Caco-2 (cell line): ENCODE results near the gene F5. TPM values are rescaled to one million over a fixed set of nuclear protein-coding genes. Genes with fewer than 3 reads are reported as not detected.

Source experiments
- BruUV-seq: library from RNA; stranded (reverse); fragments of 400-500 nt; replicated peaks from 2 replicates; lab custom pipeline; 2021; lab: Mats Ljungman, UMichigan
- CTCF ChIA-PET: fragments of 300-600 bp; sonication (Branson Sonifier 250); formaldehyde crosslinking; loops from one replicate; lab custom pipeline; 2022; ENCODE audit warnings: antibody characterized with exemption; lab: Charles Lee
- POLR2A ChIA-PET: fragments of 300-600 bp; sonication (Branson Sonifier 250); formaldehyde crosslinking; loops from one replicate; lab custom pipeline; 2022; ENCODE audit warnings: antibody characterized with exemption; lab: Charles Lee
- DNase-seq, 2 experiments: peaks; one replicate each; pipeline versions ENCODE4 v3.0.0 to v3.0.0-alpha.2; 2020 to 2022
- H3K27me3 ChIP-seq: replicated peaks from 2 replicates; pipeline ENCODE4 v1.6.0; 2011; ENCODE audit warnings: low read length; ENCODE audit not compliant: control insufficient read depth, insufficient read depth
- H3K36me3 ChIP-seq: 2 replicates; pipeline ENCODE4 v1.5.1; 2011; ENCODE audit warnings: low read length; ENCODE audit not compliant: control insufficient read depth, insufficient read depth
- H3K4me1 ChIP-seq: fragments of 250-450 bp; sonication (Bioruptor Pico); 2 replicates; pipeline ENCODE4 v1.5.1; 2020; ENCODE audit warnings: mild to moderate bottlenecking
- H3K4me3 ChIP-seq: 2 replicates; pipeline ENCODE4 v1.5.1; 2011; ENCODE audit warnings: low read depth, mild to moderate bottlenecking, control low read depth, low read length
- H3K9me3 ChIP-seq: fragments of 250-450 bp; sonication (Bioruptor Pico); 2 replicates; pipeline ENCODE4 v1.5.1; 2020; ENCODE audit warnings: mild to moderate bottlenecking, moderate library complexity
- H3K27ac Mint-ChIP-seq: one replicate; pipeline ENCODE4 v1.8.0; 2022; ENCODE audit warnings: mixed read lengths; ENCODE audit not compliant: unreplicated experiment
- H3K27me3 Mint-ChIP-seq: one replicate; pipeline ENCODE4 v1.8.0; 2022; ENCODE audit warnings: mixed read lengths; ENCODE audit not compliant: insufficient read depth, unreplicated experiment
- H3K36me3 Mint-ChIP-seq: one replicate; pipeline ENCODE4 v1.8.0; 2022; ENCODE audit warnings: mild to moderate bottlenecking, mixed read lengths; ENCODE audit not compliant: insufficient read depth, unreplicated experiment
- H3K4me1 Mint-ChIP-seq: one replicate; pipeline ENCODE4 v1.8.0; 2022; ENCODE audit warnings: low read depth, mixed read lengths; ENCODE audit not compliant: unreplicated experiment
- H3K4me3 Mint-ChIP-seq: one replicate; pipeline ENCODE4 v1.8.0; 2022; ENCODE audit warnings: mild to moderate bottlenecking, moderate library complexity, mixed read lengths; ENCODE audit not compliant: unreplicated experiment
- H3K9me3 Mint-ChIP-seq: one replicate; pipeline ENCODE4 v1.8.0; 2022; ENCODE audit warnings: mixed read lengths; ENCODE audit not compliant: unreplicated experiment
- intact Hi-C: fragments of 100-400 bp; cut with micrococcal nuclease; formaldehyde crosslinking; loops from one replicate; pipeline ENCODE4 v1.10.0; 2022; ENCODE audit not compliant: unreplicated experiment
- total RNA-seq: library from RNA; stranded (reverse); gene quantifications from 2 replicates; pipeline ENCODE4 v1.2.3, GENCODE V29; 2022
- TF ChIP-seq, protein P1 (sequence below), 2 experiments: fragments of 200-600 bp in 1 of 2; IDR thresholded peaks; 1 replicate in 1 of 2; 2 replicates in 1 of 2; pipeline versions ENCODE4 v1.5.1 to v1.8.0; 2011 to 2022; ENCODE audit warnings: antibody characterized with exemption in 1 of 2, control low read depth in 1 of 2, inconsistent platforms in 1 of 2, low read depth in 1 of 2, low read length in 1 of 2, mild to moderate bottlenecking in 1 of 2, moderate library complexity in 1 of 2; ENCODE audit not compliant: insufficient read depth in 1 of 2, severe bottlenecking in 1 of 2, unreplicated experiment in 1 of 2

The F5 gene
- total RNA-seq, 1 experiment from 2014 or later, result 0.50 TPM

DNA sequence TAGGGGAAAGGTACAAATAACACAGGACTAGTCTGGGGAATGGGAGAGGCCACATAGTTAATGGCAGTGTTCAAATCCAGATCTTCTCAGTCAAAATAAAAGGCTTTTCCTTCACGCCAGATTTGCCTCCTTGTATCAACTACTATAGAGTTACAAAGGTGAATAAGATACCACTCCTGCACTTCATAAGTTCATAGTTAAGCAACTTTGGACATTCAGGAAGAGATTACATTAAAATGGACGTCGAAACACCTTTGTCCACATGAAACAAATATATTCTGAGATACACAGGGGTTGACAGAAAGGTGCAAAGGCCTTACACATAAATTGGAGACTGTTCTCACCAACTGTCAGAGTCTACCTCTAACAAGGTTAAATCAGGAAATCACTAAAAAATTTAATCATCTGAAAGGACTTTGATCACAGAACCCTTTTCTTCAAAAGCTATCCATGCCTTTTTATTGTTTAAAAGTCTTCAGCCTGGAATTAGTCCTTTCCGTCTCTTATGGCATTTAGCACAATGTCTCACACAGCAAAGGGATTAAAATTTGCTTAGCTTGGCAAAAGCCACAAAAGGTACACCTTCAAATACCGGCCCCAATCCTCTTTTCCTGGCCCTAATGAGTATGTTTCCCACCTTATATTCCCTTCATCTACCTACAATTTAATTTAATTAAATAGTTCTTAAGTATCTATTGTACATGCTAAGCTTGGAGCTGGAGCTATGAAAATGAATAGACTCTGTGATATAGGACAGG is 8.1 kb downstream of the F5 start:
- peaks cover 18% of the 10 kb centered on the region for H3K9me3 Mint-ChIP-seq
- H3K27me3 Mint-ChIP-seq, result no peaks in the 10 kb centered on the region
- H3K4me1 Mint-ChIP-seq, result peaks cover 8% of the 10 kb centered on the region
- H3K36me3 Mint-ChIP-seq, result peaks cover 6% of the 10 kb centered on the region
- TF ChIP-seq, protein P1, sequence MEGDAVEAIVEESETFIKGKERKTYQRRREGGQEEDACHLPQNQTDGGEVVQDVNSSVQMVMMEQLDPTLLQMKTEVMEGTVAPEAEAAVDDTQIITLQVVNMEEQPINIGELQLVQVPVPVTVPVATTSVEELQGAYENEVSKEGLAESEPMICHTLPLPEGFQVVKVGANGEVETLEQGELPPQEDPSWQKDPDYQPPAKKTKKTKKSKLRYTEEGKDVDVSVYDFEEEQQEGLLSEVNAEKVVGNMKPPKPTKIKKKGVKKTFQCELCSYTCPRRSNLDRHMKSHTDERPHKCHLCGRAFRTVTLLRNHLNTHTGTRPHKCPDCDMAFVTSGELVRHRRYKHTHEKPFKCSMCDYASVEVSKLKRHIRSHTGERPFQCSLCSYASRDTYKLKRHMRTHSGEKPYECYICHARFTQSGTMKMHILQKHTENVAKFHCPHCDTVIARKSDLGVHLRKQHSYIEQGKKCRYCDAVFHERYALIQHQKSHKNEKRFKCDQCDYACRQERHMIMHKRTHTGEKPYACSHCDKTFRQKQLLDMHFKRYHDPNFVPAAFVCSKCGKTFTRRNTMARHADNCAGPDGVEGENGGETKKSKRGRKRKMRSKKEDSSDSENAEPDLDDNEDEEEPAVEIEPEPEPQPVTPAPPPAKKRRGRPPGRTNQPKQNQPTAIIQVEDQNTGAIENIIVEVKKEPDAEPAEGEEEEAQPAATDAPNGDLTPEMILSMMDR (IDR thresholded peaks at IDR 0.05; ENCODE audit: insufficient read depth in 1 of 2, low read depth in 1 of 2, low read length in 1 of 2, severe bottlenecking in 1 of 2, unreplicated experiment in 1 of 2), result no peak
- no TSS peak for BruUV-seq
- intact Hi-C loops, result no loop called here
- CTCF ChIA-PET, result no interaction called here
- Histone ChIP-seq H3K36me3 (no peaks in the 10 kb centered on the region; the same call in none of the 2 replicates), H3K4me1 (peaks cover 4% of the 10 kb centered on the region), H3K9me3 (no peaks in the 10 kb centered on the region), H3K4me3 (no peak overlapping the region), H3K27me3 (no peaks in the 10 kb centered on the region)
- H3K4me3 Mint-ChIP-seq, result no peak overlapping the region
- DNase-seq, result no peak
- POLR2A ChIA-PET, result no interaction called here
- no peak overlapping the region for H3K27ac Mint-ChIP-seq

DNA sequence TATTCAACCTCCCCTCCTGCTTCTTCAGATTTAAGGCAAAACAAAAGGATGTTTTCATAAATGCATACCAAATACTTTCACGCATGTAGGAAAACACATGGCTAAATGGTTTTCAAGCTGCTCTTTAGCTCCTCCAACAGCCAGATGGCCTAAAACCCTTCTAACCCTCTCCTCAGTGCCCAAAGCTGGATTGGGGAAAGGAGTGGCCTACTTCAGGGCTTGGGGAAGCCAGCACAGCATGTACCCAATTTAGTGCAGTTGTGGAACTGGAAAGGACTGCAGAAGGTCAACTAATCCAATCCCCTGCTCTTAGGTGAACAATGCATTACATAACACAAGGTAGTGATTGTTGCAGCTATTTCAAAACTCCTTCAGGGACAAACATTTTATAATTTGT is 9.3 kb downstream of the F5 start:
- no peaks in the 10 kb centered on the region for H3K9me3 ChIP-seq
- no TSS peak for BruUV-seq
- Mint-ChIP-seq H3K27ac (no peak overlapping the region), H3K27me3 (no peaks in the 10 kb centered on the region), H3K9me3 (peaks cover 19% of the 10 kb centered on the region), H3K4me1 (peaks cover 20% of the 10 kb centered on the region), H3K36me3 (peaks cover 6% of the 10 kb centered on the region), H3K4me3 (no peak overlapping the region)
- intact Hi-C loops, result no loop called here
- ChIA-PET CTCF (no interaction called here), POLR2A (no interaction called here)
- no peaks in the 10 kb centered on the region for H3K27me3 ChIP-seq
- no peak for DNase-seq
- peaks cover 16% of the 10 kb centered on the region for H3K4me1 ChIP-seq
- no peaks in the 10 kb centered on the region; the same call in none of the 2 replicates for H3K36me3 ChIP-seq
- no peak overlapping the region for H3K4me3 ChIP-seq
- TF ChIP-seq, protein P1 (IDR thresholded peaks at IDR 0.05; ENCODE audit: insufficient read depth in 1 of 2, low read depth in 1 of 2, low read length in 1 of 2, severe bottlenecking in 1 of 2, unreplicated experiment in 1 of 2), result no peak

DNA sequence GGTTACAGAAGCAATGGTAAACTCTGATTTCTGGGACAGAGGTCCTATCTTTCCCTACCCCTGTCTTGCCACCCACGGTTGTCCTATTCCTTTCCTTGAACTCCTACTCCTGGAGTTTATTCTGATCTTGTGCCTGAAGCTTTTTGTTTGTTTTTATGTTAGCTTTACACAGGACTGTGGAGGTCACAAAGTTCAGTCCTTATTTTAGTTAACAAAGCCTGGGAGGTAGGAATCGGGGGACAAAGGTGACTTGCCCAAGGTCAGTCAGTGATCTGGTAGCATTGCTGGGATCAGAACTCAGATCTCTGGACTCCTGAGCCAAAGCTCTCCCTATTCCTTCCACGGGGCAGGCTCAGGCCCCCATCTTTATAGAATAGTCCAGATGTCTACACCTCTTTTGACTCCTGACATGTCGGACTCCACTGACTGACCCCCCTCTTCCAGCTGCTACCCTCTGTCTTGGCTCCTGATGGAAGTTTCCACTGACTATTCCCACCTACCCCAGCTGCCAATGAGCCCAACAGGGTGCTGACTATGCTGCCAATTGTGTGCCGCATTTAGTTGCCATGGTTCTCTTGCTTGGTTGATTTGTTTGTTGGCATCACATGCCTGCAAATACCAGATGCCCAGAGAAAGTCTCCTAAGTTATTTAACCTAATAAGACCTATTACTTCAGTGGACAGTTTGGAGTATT is 9.9 kb downstream of the F5 start:
- CTCF ChIA-PET, result no interaction called here

More for the DNA sequence above, 9.9 kb downstream of the F5 start:
- H3K27ac Mint-ChIP-seq, result no peak overlapping the region
- no peak overlapping the region for H3K4me3 Mint-ChIP-seq
- Histone ChIP-seq H3K4me3 (no peak overlapping the region), H3K9me3 (no peaks in the 10 kb centered on the region), H3K27me3 (no peaks in the 10 kb centered on the region), H3K36me3 (no peaks in the 10 kb centered on the region; the same call in none of the 2 replicates), H3K4me1 (peaks cover 22% of the 10 kb centered on the region)
- peaks cover 25% of the 10 kb centered on the region for H3K4me1 Mint-ChIP-seq
- H3K36me3 Mint-ChIP-seq, result peaks cover 6% of the 10 kb centered on the region
- no TSS peak for BruUV-seq
- H3K27me3 Mint-ChIP-seq, result no peaks in the 10 kb centered on the region
- TF ChIP-seq, protein P1 (IDR thresholded peaks at IDR 0.05; ENCODE audit: insufficient read depth in 1 of 2, low read depth in 1 of 2, low read length in 1 of 2, severe bottlenecking in 1 of 2, unreplicated experiment in 1 of 2), result no peak
- DNase-seq, result no peak
- POLR2A ChIA-PET, result no interaction called here
- peaks cover 19% of the 10 kb centered on the region for H3K9me3 Mint-ChIP-seq
- intact Hi-C loops, result no loop called here
